Thyroid gland (tissue), 4 donors: ENCODE results near the gene UBE2O. TPM values are rescaled to one million over a fixed set of nuclear protein-coding genes. Genes with fewer than 3 reads are reported as not detected.
A peak's percentile ranks its signal among the peaks of the same experiment; 100 is the strongest.

Experiments used
- DNase-seq, 2 donors: peaks; one replicate each; pipeline ENCODE4 v3.0.0-alpha.2; 2019
- H3K27ac ChIP-seq, 3 donors: fragments of 200-600 bp; sonication (generic); 1 replicate in 2 of 3; 2 replicates in 1 of 3; pipeline ENCODE4 v1.5.1; 2016 to 2019; ENCODE audit warnings: mild to moderate bottlenecking in 1 of 3, moderate library complexity in 1 of 3
- H3K27me3 ChIP-seq: fragments of 200-600 bp; sonication (generic); one replicate; pipeline ENCODE4 v1.5.1; 2019
- H3K36me3 ChIP-seq, 2 donors: fragments of 200-600 bp; sonication (generic); one replicate each; pipeline ENCODE4 v1.5.1; 2016 to 2019
- H3K4me1 ChIP-seq, 2 donors: fragments of 200-600 bp; sonication (generic); one replicate each; pipeline ENCODE4 v1.5.1; 2017 to 2019
- H3K4me3 ChIP-seq, 3 donors: fragments of 200-600 bp; sonication (generic); replicated peaks in 1 of 3; 1 replicate in 2 of 3; 2 replicates in 1 of 3; pipeline ENCODE4 v1.5.1; 2016; ENCODE audit warnings: mild to moderate bottlenecking in 1 of 3
- H3K9me3 ChIP-seq: fragments of 200-600 bp; sonication (generic); one replicate; pipeline ENCODE4 v1.5.1; 2017
- CTCF ChIP-seq, 6 experiments: fragments of 200-600 bp in 3 of 6; fragments of 450-650 bp in 3 of 6; sonication (generic) in 3 of 6; IDR thresholded peaks; one replicate each; pipeline ENCODE4 v1.5.1; 2016 to 2019; ENCODE audit warnings: antibody characterized with exemption in 6 of 6, mild to moderate bottlenecking in 2 of 6, inconsistent platforms in 1 of 6, moderate library complexity in 1 of 6
- POLR2A ChIP-seq, 2 donors: fragments of 450-650 bp; IDR thresholded peaks; one replicate each; pipeline ENCODE4 v1.6.1; 2017; ENCODE audit warnings: antibody characterized with exemption in 2 of 2, mild to moderate bottlenecking in 2 of 2, moderate library complexity in 1 of 2
- WGBS, 2 donors: methylation state at CpG; one replicate each; pipeline ENCODE4 v1.1.5; 2017; 5-methylcytosine and 5-hydroxymethylcytosine counted together
- intact Hi-C: fragments of 100-400 bp; cut with DNase I; formaldehyde crosslinking; loops from one replicate; pipeline ENCODE4 v1.15.1; 2023
- total RNA-seq, 4 donors: library from RNA; depleted of rRNA; stranded (reverse); fragments of >200 nt; gene quantifications; one replicate each; pipeline ENCODE4 v1.2.3, GENCODE V29; 2016

Gene UBE2O
- total RNA-seq, 4 donors from 2014 or later = 26.3 to 47.9 (median 37.3) TPM

- H3K9me3 ChIP-seq = no peaks in the 10 kb centered on the region
- WGBS, 2 donors = 31 to 48% methylated on average over 2 of the region's 2 CpGs
- TF ChIP-seq CTCF (IDR thresholded peaks at IDR 0.05) (no peak), POLR2A (IDR thresholded peaks at IDR 0.05) (no peak)
- H3K27ac ChIP-seq = peak overlapping the region; percentile 80 to 88 (median 85)
- no peak for DNase-seq
- H3K36me3 ChIP-seq = no peaks in the 10 kb centered on the region
- no peaks in the 10 kb centered on the region for H3K27me3 ChIP-seq
- peaks cover 47 to 65% of the 10 kb centered on the region in 2 donors for H3K4me1 ChIP-seq
- intact Hi-C loops = loop anchor here (5.0 kb wide), 1 partner anchor 90 kb away; no protein-coding TSS in a partner anchor
- H3K4me3 ChIP-seq = no peak overlapping the region
These were observed 44.7 kb upstream of the UBE2O start for GRCh38 chr17:76497699-76497978.

GRCh38 chr17:76496464-76496863 lies 43.5 kb upstream of the UBE2O start:
- no peak for DNase-seq
- Histone ChIP-seq H3K27me3 (no peaks in the 10 kb centered on the region), H3K4me3 (no peak overlapping the region), H3K9me3 (no peaks in the 10 kb centered on the region), H3K4me1 (peaks cover 50 to 69% of the 10 kb centered on the region in 2 donors), H3K36me3 (no peaks in the 10 kb centered on the region), H3K27ac (no peak overlapping the region)
- TF ChIP-seq POLR2A (IDR thresholded peaks at IDR 0.05) = no peak
- TF ChIP-seq CTCF (IDR thresholded peaks at IDR 0.05) = no peak
- 90 to 93% methylated on average over 6 of the region's 6 CpGs for WGBS, 2 donors
- intact Hi-C loops = loop anchor here (5.0 kb wide), 1 partner anchor 89 kb away; no protein-coding TSS in a partner anchor

GRCh38 chr17:76495663-76496400 lies 42.9 kb upstream of the UBE2O start:
- no peak for DNase-seq
- Histone ChIP-seq H3K4me1 (peaks cover 49 to 74% of the 10 kb centered on the region in 2 donors), H3K27ac (no peak overlapping the region), H3K9me3 (no peaks in the 10 kb centered on the region), H3K27me3 (no peaks in the 10 kb centered on the region), H3K36me3 (no peaks in the 10 kb centered on the region), H3K4me3 (no peak overlapping the region)
- WGBS, 2 donors = 88% methylated on average over 9 to 15 of the region's 16 CpGs
- no peak for TF ChIP-seq CTCF (IDR thresholded peaks at IDR 0.05)
- TF ChIP-seq POLR2A (IDR thresholded peaks at IDR 0.05) = no peak
- intact Hi-C loops = loop anchor here (5.0 kb wide), 1 partner anchor 89 kb away; no protein-coding TSS in a partner anchor

GRCh38 chr17:76493505-76494167 lies 40.7 kb upstream of the UBE2O start:
- Histone ChIP-seq H3K4me3 (no peak overlapping the region), H3K36me3 (no peaks in the 10 kb centered on the region), H3K27ac (peak overlapping the region; percentile 41 to 78 (median 42)), H3K9me3 (no peaks in the 10 kb centered on the region), H3K27me3 (no peaks in the 10 kb centered on the region), H3K4me1 (peaks cover 35 to 66% of the 10 kb centered on the region in 2 donors)
- TF ChIP-seq CTCF (IDR thresholded peaks at IDR 0.05) = no peak
- TF ChIP-seq POLR2A (IDR thresholded peaks at IDR 0.05) = no peak
- DNase-seq = no peak
- intact Hi-C loops = no loop called here
- 75 to 88% methylated on average over 16 to 17 of the region's 21 CpGs for WGBS, 2 donors

GRCh38 chr17:76492989-76493501 lies 40.1 kb upstream of the UBE2O start:
- no peak for TF ChIP-seq POLR2A (IDR thresholded peaks at IDR 0.05)
- 35 to 41% methylated on average over 13 to 15 of the region's 15 CpGs for WGBS, 2 donors
- Histone ChIP-seq H3K9me3 (no peaks in the 10 kb centered on the region), H3K4me3 (no peak overlapping the region), H3K27ac (peak overlapping the region; percentile 41 to 78 (median 42)), H3K27me3 (no peaks in the 10 kb centered on the region), H3K36me3 (no peaks in the 10 kb centered on the region), H3K4me1 (peaks cover 29 to 60% of the 10 kb centered on the region in 2 donors)
- intact Hi-C loops = no loop called here
- DNase-seq = peak; percentile 21 to 37
